Neutrophil (primary cell): Measurements from ENCODE around the gene EFNA3.
A peak's percentile ranks its signal among the peaks of the same experiment; 100 is the strongest.

ENCODE experiments used
- H3K27ac ChIP-seq: fragments of 200-600 bp; sonication (generic); 2 replicates; pipeline ENCODE4 v1.5.1; 2016; ENCODE audit warnings: mild to moderate bottlenecking, moderate library complexity
- H3K27me3 ChIP-seq: fragments of 200-600 bp; sonication (generic); 2 replicates; pipeline ENCODE4 v1.6.0; 2016; ENCODE audit warnings: mild to moderate bottlenecking
- H3K36me3 ChIP-seq: fragments of 200-600 bp; sonication (generic); 2 replicates; pipeline ENCODE4 v1.5.1; 2017
- H3K4me1 ChIP-seq, 2 experiments: fragments of 200-600 bp in 1 of 2; sonication (generic) in 1 of 2; 1 replicate in 1 of 2; 2 replicates in 1 of 2; pipeline versions ENCODE4 v1.5.1 to v1.6.1; 2013 to 2016; ENCODE audit warnings: low read depth in 1 of 2, low read length in 1 of 2, mild to moderate bottlenecking in 1 of 2, moderate library complexity in 1 of 2; ENCODE audit not compliant: control insufficient read depth in 1 of 2, insufficient read depth in 1 of 2
- H3K4me3 ChIP-seq, 2 experiments: fragments of 200-600 bp in 1 of 2; sonication (generic) in 1 of 2; 1 replicate in 1 of 2; 2 replicates in 1 of 2; pipeline ENCODE4 v1.5.1; 2013 to 2016; ENCODE audit warnings: low read depth in 1 of 2, low read length in 1 of 2, mild to moderate bottlenecking in 1 of 2, moderate library complexity in 1 of 2
- H3K9me3 ChIP-seq: fragments of 200-600 bp; sonication (generic); 2 replicates; pipeline ENCODE4 v1.5.1; 2016
- CTCF ChIP-seq: fragments of 200-600 bp; sonication (generic); IDR thresholded peaks from 2 replicates; pipeline ENCODE4 v1.5.1; 2016; ENCODE audit warnings: antibody characterized with exemption

Gene EFNA3

GRCh38 chr1:155066777-155067176, 11.9 kb upstream of the EFNA3 start:
- no peak for TF ChIP-seq CTCF
- H3K4me3 ChIP-seq, result no peak overlapping the region
- peaks cover 63% of the 10 kb centered on the region for H3K27me3 ChIP-seq
- peaks cover 5% of the 10 kb centered on the region for H3K36me3 ChIP-seq
- H3K4me1 ChIP-seq, result peaks cover 39 to 46% of the 10 kb centered on the region in 2 experiments
- H3K9me3 ChIP-seq, result no peaks in the 10 kb centered on the region
- H3K27ac ChIP-seq, result no peak overlapping the region

- no peak for TF ChIP-seq CTCF
- no peaks in the 10 kb centered on the region for H3K9me3 ChIP-seq
- H3K4me3 ChIP-seq, result no peak overlapping the region
- peaks cover 5% of the 10 kb centered on the region for H3K36me3 ChIP-seq
- H3K27me3 ChIP-seq, result peaks cover 71% of the 10 kb centered on the region
- H3K4me1 ChIP-seq, result peaks cover 26 to 32% of the 10 kb centered on the region in 2 experiments
- H3K27ac ChIP-seq, result no peak overlapping the region
Measured at GRCh38 chr1:155068599-155068998, 10.0 kb upstream of the EFNA3 start.

- Histone ChIP-seq H3K27ac (no peak overlapping the region), H3K27me3 (peaks cover 74% of the 10 kb centered on the region), H3K4me3 (no peak overlapping the region), H3K36me3 (peaks cover 5% of the 10 kb centered on the region), H3K9me3 (no peaks in the 10 kb centered on the region), H3K4me1 (peaks cover 19 to 21% of the 10 kb centered on the region in 2 experiments)
- no peak for TF ChIP-seq CTCF
Measured at GRCh38 chr1:155069551-155070157, 9.0 kb upstream of the EFNA3 start.

GRCh38 chr1:155070158-155070621, 8.4 kb upstream of the EFNA3 start:
- peaks cover 74% of the 10 kb centered on the region for H3K27me3 ChIP-seq
- H3K9me3 ChIP-seq, result no peaks in the 10 kb centered on the region
- no peak for TF ChIP-seq CTCF
- H3K27ac ChIP-seq, result no peak overlapping the region
- peaks cover 5% of the 10 kb centered on the region for H3K36me3 ChIP-seq
- H3K4me3 ChIP-seq, result peak overlapping the region; percentile 44 to 60
- peaks cover 19 to 21% of the 10 kb centered on the region in 2 experiments for H3K4me1 ChIP-seq

- Histone ChIP-seq H3K27ac (peak overlapping the region; percentile 6), H3K4me3 (peak overlapping the region; percentile 44 to 60), H3K9me3 (no peaks in the 10 kb centered on the region), H3K36me3 (peaks cover 5% of the 10 kb centered on the region), H3K4me1 (peaks cover 19 to 21% of the 10 kb centered on the region in 2 experiments), H3K27me3 (peaks cover 79% of the 10 kb centered on the region)
- TF ChIP-seq CTCF, result peak; percentile 40
Measured at GRCh38 chr1:155070721-155071569, 7.7 kb upstream of the EFNA3 start.
